ENCODE results near the gene CTXND2.
"Not testable (repeated sequence)": the region's sequence is repeated elsewhere in the genome, so short reads cannot be mapped to it uniquely, and the experiment has no call there.

The CTXND2 gene

DNA sequence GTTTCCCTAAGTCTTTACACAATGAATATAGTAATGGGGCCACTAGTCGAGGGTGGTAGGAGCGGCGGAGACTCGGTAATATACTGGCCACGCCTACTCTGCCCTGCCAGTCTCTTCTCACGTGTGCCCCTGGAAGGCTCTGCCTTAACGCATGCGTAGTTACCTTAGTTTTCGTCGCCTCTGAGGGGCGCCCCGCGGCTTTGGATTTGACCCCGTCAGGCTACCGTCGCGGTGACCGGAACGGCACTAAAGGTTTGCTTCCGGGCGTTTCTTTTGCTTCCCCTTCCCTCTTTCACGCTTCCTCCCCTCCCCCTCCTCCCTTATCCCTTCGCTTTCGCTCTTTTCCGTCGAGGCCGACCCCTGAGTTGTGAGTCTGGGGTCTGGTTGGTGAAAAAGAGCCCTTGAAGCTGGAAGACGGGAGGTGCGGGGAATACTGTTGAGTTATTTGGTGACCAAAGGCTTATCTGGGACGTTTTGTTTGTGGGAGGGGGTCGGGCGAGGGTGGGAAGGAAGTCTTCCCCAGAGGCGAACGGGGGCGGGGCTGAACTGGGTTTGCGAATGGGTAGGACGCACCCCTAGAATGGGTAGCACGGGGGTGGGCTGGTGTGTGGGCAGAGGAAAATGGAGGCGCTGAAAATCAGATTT is 39.3 kb downstream of the CTXND2 start, which contains the start of gene SETDB1:
TSS of gene SETDB1 (plus strand) at position 267 of the 645 bp plus-strand sequence. CDS start 1,352 bp downstream, outside the sequence.
- TF ChIP-seq FOXA1 (IDR thresholded peaks at IDR 0.05) (no peak), L3MBTL2 (conservative IDR thresholded peaks at IDR 0.05) (peak; percentile 92), ELF4 (IDR thresholded peaks at IDR 0.05) (peak; percentile 46; the same call in 1 of the 2 replicates), CTBP1 (IDR thresholded peaks at IDR 0.05; ENCODE audit: borderline replicate concordance) (no peak), FOXK2 (IDR thresholded peaks at IDR 0.05) (no peak), BHLHE40 (IDR thresholded peaks at IDR 0.05; ENCODE audit: borderline replicate concordance) (no peak), LEF1 (IDR thresholded peaks at IDR 0.05; ENCODE audit: borderline replicate concordance) (no peak)
- TF ChIP-seq, protein P1, sequence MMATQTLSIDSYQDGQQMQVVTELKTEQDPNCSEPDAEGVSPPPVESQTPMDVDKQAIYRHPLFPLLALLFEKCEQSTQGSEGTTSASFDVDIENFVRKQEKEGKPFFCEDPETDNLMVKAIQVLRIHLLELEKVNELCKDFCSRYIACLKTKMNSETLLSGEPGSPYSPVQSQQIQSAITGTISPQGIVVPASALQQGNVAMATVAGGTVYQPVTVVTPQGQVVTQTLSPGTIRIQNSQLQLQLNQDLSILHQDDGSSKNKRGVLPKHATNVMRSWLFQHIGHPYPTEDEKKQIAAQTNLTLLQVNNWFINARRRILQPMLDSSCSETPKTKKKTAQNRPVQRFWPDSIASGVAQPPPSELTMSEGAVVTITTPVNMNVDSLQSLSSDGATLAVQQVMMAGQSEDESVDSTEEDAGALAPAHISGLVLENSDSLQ (IDR thresholded peaks at IDR 0.05): peak; percentile 93
- ChIA-PET CTCF (interaction anchor here (0.6 to 0.7 kb wide), 3 partner anchors 48 to 153 kb away, joined by 3 to 4 read pairs (median 3); no protein-coding TSS in a partner anchor), POLR2A (interaction anchor here (1.0 to 1.6 kb wide), 6 partner anchors 22 to 364 kb away, joined by 3 to 4 read pairs (median 3); partner anchors contain the start of genes ENSA and MINDY1)
- peak; percentile 98 for DNase-seq (ENCODE audit: extremely low spot score)

DNA sequence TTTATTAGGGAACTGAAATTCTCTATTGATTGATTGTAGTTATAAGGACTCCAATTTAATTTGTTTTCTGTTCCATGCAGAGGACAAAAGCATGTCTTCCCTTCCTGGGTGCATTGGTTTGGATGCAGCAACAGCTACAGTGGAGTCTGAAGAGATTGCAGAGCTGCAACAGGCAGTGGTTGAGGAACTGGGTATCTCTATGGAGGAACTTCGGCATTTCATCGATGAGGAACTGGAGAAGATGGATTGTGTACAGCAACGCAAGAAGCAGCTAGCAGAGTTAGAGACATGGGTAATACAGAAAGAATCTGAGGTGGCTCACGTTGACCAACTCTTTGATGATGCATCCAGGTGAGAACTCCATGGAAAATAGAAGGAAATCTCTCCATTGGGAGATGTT is 40.7 kb downstream of the CTXND2 start:
- no peak for DNase-seq (ENCODE audit: extremely low spot score)
- ChIA-PET POLR2A (interaction anchor here (1.0 kb wide), 1 partner anchor 231 kb away, joined by 3 read pairs; the partner anchor contains the start of gene GOLPH3L), CTCF (no interaction called here)
- TF ChIP-seq FOXM1 (IDR thresholded peaks at IDR 0.05; ENCODE audit: borderline replicate concordance) (no peak), HDGF (IDR thresholded peaks at IDR 0.05; ENCODE audit: borderline replicate concordance) (no peak), SUZ12 (IDR thresholded peaks at IDR 0.05) (no peak), L3MBTL2 (conservative IDR thresholded peaks at IDR 0.05) (no peak), BHLHE40 (IDR thresholded peaks at IDR 0.05; ENCODE audit: borderline replicate concordance) (no peak), TARDBP (IDR thresholded peaks at IDR 0.05) (no peak), LEF1 (IDR thresholded peaks at IDR 0.05; ENCODE audit: borderline replicate concordance) (no peak), CTBP1 (IDR thresholded peaks at IDR 0.05; ENCODE audit: borderline replicate concordance) (no peak), NFRKB (IDR thresholded peaks at IDR 0.05) (no peak)
- TF ChIP-seq, protein P1 (IDR thresholded peaks at IDR 0.05): no peak

DNA sequence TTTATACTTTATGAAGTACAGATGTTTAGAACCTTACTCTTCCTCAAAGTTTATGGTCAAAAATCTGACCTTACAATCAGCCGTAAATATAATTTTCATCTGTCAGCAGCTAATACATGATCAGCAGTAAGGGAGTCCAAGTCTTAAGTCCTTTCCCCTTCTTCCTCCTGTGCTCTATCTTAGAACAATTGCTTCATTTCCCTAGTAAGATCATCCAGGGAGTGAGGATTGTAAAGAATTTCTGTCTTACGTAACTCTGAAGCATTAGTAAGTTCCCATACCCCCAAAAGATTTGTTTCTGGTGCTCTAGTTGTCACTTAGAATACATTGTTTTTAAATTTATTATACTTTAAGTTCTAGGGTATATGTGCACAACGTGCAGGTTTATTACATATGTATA is 41.4 kb downstream of the CTXND2 start:
- POLR2A ChIA-PET: no interaction called here
- no peak for DNase-seq (ENCODE audit: extremely low spot score)
- TF ChIP-seq L3MBTL2 (conservative IDR thresholded peaks at IDR 0.05) (no peak), LEF1 (IDR thresholded peaks at IDR 0.05; ENCODE audit: borderline replicate concordance) (no peak)
- CTCF ChIA-PET: no interaction called here

GRCh38 chr1:150928775-150929174 is 41.8 kb downstream of the CTXND2 start:
- CTCF ChIA-PET; POLR2A ChIA-PET; DNase-seq (ENCODE audit: extremely low spot score): not testable (repeated sequence)

DNA sequence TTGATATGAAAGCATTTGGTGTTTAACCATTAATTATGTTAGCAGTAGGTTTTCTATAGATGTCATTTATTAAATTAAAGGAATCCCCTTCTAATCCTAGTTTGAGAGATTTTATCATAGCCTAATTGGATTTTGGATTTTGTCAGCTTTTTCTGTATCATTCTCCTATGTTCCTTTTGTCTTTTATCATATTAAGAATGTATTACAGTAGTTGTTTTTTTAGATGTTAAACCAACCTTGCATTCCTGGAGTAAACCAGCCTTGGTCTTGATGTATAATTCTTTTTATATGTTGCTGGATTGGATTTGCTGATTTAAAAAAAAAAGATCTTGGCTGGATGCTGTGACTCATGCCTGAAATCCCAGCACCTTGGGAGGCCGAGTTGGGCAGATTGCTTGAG is 44.8 kb downstream of the CTXND2 start:
- no peak for TF ChIP-seq ARNT (IDR thresholded peaks at IDR 0.05)
- TF ChIP-seq L3MBTL2 (conservative IDR thresholded peaks at IDR 0.05): no peak
- TF ChIP-seq ZNF384 (IDR thresholded peaks at IDR 0.05): no peak
- TF ChIP-seq CTBP1 (IDR thresholded peaks at IDR 0.05; ENCODE audit: borderline replicate concordance): no peak
- no peak for TF ChIP-seq LEF1 (IDR thresholded peaks at IDR 0.05; ENCODE audit: borderline replicate concordance)
- TF ChIP-seq NFRKB (IDR thresholded peaks at IDR 0.05): no peak
- no peak for TF ChIP-seq FOXK2 (IDR thresholded peaks at IDR 0.05)
- TF ChIP-seq, protein P1 (IDR thresholded peaks at IDR 0.05): no peak
- no peak for TF ChIP-seq TARDBP (IDR thresholded peaks at IDR 0.05)
- no peak for DNase-seq (ENCODE audit: extremely low spot score)
- POLR2A ChIA-PET: no interaction called here
- CTCF ChIA-PET: no interaction called here

DNA sequence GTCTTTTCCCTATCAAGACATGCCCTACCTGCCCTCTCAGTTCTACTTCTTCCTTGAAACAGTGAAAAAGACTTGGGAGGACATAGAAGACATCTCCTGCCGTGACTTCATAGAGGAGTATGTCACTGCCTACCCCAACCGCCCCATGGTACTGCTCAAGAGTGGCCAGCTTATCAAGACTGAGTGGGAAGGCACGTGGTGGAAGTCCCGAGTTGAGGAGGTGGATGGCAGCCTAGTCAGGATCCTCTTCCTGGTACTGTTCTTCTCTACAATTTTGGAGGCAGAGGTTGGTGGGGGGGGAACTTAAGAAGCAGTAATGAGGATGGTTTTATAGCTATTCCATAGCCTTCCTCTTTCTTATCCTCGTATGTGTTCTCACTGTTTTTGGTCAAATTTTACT is 57.9 kb downstream of the CTXND2 start:
- CTCF ChIA-PET: no interaction called here
- POLR2A ChIA-PET: no interaction called here
- TF ChIP-seq TARDBP (IDR thresholded peaks at IDR 0.05) (no peak), ARNT (IDR thresholded peaks at IDR 0.05) (no peak), FOXK2 (IDR thresholded peaks at IDR 0.05) (no peak), SUZ12 (IDR thresholded peaks at IDR 0.05) (no peak), L3MBTL2 (conservative IDR thresholded peaks at IDR 0.05) (no peak), FOXA1 (IDR thresholded peaks at IDR 0.05) (no peak), SP1 (IDR thresholded peaks at IDR 0.05) (no peak), NFRKB (IDR thresholded peaks at IDR 0.05) (no peak), LEF1 (IDR thresholded peaks at IDR 0.05; ENCODE audit: borderline replicate concordance) (no peak), FOXM1 (IDR thresholded peaks at IDR 0.05; ENCODE audit: borderline replicate concordance) (no peak), BHLHE40 (IDR thresholded peaks at IDR 0.05; ENCODE audit: borderline replicate concordance) (no peak), ZNF384 (IDR thresholded peaks at IDR 0.05) (no peak), HDGF (IDR thresholded peaks at IDR 0.05; ENCODE audit: borderline replicate concordance) (no peak), CTBP1 (IDR thresholded peaks at IDR 0.05; ENCODE audit: borderline replicate concordance) (no peak), ELF4 (IDR thresholded peaks at IDR 0.05) (no peak)
- TF ChIP-seq, protein P1 (IDR thresholded peaks at IDR 0.05): no peak
- no peak for DNase-seq (ENCODE audit: extremely low spot score)
